Caco-2 (cell line): ENCODE data around the gene TPPP2. TPM values are rescaled to one million over a fixed set of nuclear protein-coding genes. Genes with fewer than 3 reads are reported as not detected.

Experiments used
- BruUV-seq: library from RNA; stranded (reverse); fragments of 400-500 nt; replicated peaks from 2 replicates; lab custom pipeline; 2021; lab: Mats Ljungman, UMichigan
- CTCF ChIA-PET: fragments of 300-600 bp; sonication (Branson Sonifier 250); formaldehyde crosslinking; loops from one replicate; lab custom pipeline; 2022; ENCODE audit warnings: antibody characterized with exemption; lab: Charles Lee
- POLR2A ChIA-PET: fragments of 300-600 bp; sonication (Branson Sonifier 250); formaldehyde crosslinking; loops from one replicate; lab custom pipeline; 2022; ENCODE audit warnings: antibody characterized with exemption; lab: Charles Lee
- DNase-seq, 2 experiments: peaks; one replicate each; pipeline versions ENCODE4 v3.0.0 to v3.0.0-alpha.2; 2020 to 2022
- H3K27me3 ChIP-seq: replicated peaks from 2 replicates; pipeline ENCODE4 v1.6.0; 2011; ENCODE audit warnings: low read length; ENCODE audit not compliant: control insufficient read depth, insufficient read depth
- H3K36me3 ChIP-seq: 2 replicates; pipeline ENCODE4 v1.5.1; 2011; ENCODE audit warnings: low read length; ENCODE audit not compliant: control insufficient read depth, insufficient read depth
- H3K4me1 ChIP-seq: fragments of 250-450 bp; sonication (Bioruptor Pico); 2 replicates; pipeline ENCODE4 v1.5.1; 2020; ENCODE audit warnings: mild to moderate bottlenecking
- H3K4me3 ChIP-seq: 2 replicates; pipeline ENCODE4 v1.5.1; 2011; ENCODE audit warnings: low read depth, mild to moderate bottlenecking, control low read depth, low read length
- H3K9me3 ChIP-seq: fragments of 250-450 bp; sonication (Bioruptor Pico); 2 replicates; pipeline ENCODE4 v1.5.1; 2020; ENCODE audit warnings: mild to moderate bottlenecking, moderate library complexity
- H3K27ac Mint-ChIP-seq: one replicate; pipeline ENCODE4 v1.8.0; 2022; ENCODE audit warnings: mixed read lengths; ENCODE audit not compliant: unreplicated experiment
- H3K27me3 Mint-ChIP-seq: one replicate; pipeline ENCODE4 v1.8.0; 2022; ENCODE audit warnings: mixed read lengths; ENCODE audit not compliant: insufficient read depth, unreplicated experiment
- H3K36me3 Mint-ChIP-seq: one replicate; pipeline ENCODE4 v1.8.0; 2022; ENCODE audit warnings: mild to moderate bottlenecking, mixed read lengths; ENCODE audit not compliant: insufficient read depth, unreplicated experiment
- H3K4me1 Mint-ChIP-seq: one replicate; pipeline ENCODE4 v1.8.0; 2022; ENCODE audit warnings: low read depth, mixed read lengths; ENCODE audit not compliant: unreplicated experiment
- H3K4me3 Mint-ChIP-seq: one replicate; pipeline ENCODE4 v1.8.0; 2022; ENCODE audit warnings: mild to moderate bottlenecking, moderate library complexity, mixed read lengths; ENCODE audit not compliant: unreplicated experiment
- H3K9me3 Mint-ChIP-seq: one replicate; pipeline ENCODE4 v1.8.0; 2022; ENCODE audit warnings: mixed read lengths; ENCODE audit not compliant: unreplicated experiment
- CTCF ChIP-seq, 2 experiments: fragments of 200-600 bp in 1 of 2; IDR thresholded peaks; 1 replicate in 1 of 2; 2 replicates in 1 of 2; pipeline versions ENCODE4 v1.5.1 to v1.8.0; 2011 to 2022; ENCODE audit warnings: antibody characterized with exemption in 1 of 2, control low read depth in 1 of 2, inconsistent platforms in 1 of 2, low read depth in 1 of 2, low read length in 1 of 2, mild to moderate bottlenecking in 1 of 2, moderate library complexity in 1 of 2; ENCODE audit not compliant: insufficient read depth in 1 of 2, severe bottlenecking in 1 of 2, unreplicated experiment in 1 of 2
- intact Hi-C: fragments of 100-400 bp; cut with micrococcal nuclease; formaldehyde crosslinking; loops from one replicate; pipeline ENCODE4 v1.10.0; 2022; ENCODE audit not compliant: unreplicated experiment
- total RNA-seq: library from RNA; stranded (reverse); gene quantifications from 2 replicates; pipeline ENCODE4 v1.2.3, GENCODE V29; 2022

Gene TPPP2
- total RNA-seq, 1 experiment from 2014 or later, result not detected

- H3K27me3 ChIP-seq, result no peaks in the 10 kb centered on the region
- no peak for TF ChIP-seq CTCF (IDR thresholded peaks at IDR 0.05; ENCODE audit: insufficient read depth in 1 of 2, low read depth in 1 of 2, low read length in 1 of 2, severe bottlenecking in 1 of 2, unreplicated experiment in 1 of 2)
- peak; percentile 36 to 47 for DNase-seq
- H3K36me3 ChIP-seq, result no peaks in the 10 kb centered on the region
- peaks cover 17% of the 10 kb centered on the region for H3K4me1 ChIP-seq
- no peaks in the 10 kb centered on the region for H3K9me3 ChIP-seq
- POLR2A ChIA-PET, result no interaction called here
- H3K9me3 Mint-ChIP-seq, result no peaks in the 10 kb centered on the region
- CTCF ChIA-PET, result interaction anchor here (1.7 kb wide), 2 partner anchors 17 to 39 kb away, joined by 4 read pairs; no protein-coding TSS in a partner anchor
- H3K36me3 Mint-ChIP-seq, result no peaks in the 10 kb centered on the region
- no peak overlapping the region for H3K4me3 ChIP-seq
- intact Hi-C loops, result no loop called here
- peak overlapping the region; percentile 23 for H3K27ac Mint-ChIP-seq
- H3K4me3 Mint-ChIP-seq, result no peak overlapping the region
- H3K4me1 Mint-ChIP-seq, result peaks cover 8% of the 10 kb centered on the region
- H3K27me3 Mint-ChIP-seq, result no peaks in the 10 kb centered on the region
- no TSS peak for BruUV-seq
Observed at GRCh38 chr14:21054123-21054767, 24.2 kb downstream of the TPPP2 start.

GRCh38 chr14:21054768-21055145 lies 24.7 kb downstream of the TPPP2 start:
- Histone ChIP-seq H3K9me3 (no peaks in the 10 kb centered on the region), H3K4me1 (peaks cover 17% of the 10 kb centered on the region), H3K4me3 (no peak overlapping the region), H3K27me3 (no peaks in the 10 kb centered on the region), H3K36me3 (no peaks in the 10 kb centered on the region)
- H3K27me3 Mint-ChIP-seq, result no peaks in the 10 kb centered on the region
- TF ChIP-seq CTCF (IDR thresholded peaks at IDR 0.05; ENCODE audit: insufficient read depth in 1 of 2, low read depth in 1 of 2, low read length in 1 of 2, severe bottlenecking in 1 of 2, unreplicated experiment in 1 of 2), result no peak
- BruUV-seq, result no TSS peak
- no peak overlapping the region for H3K4me3 Mint-ChIP-seq
- intact Hi-C loops, result loop anchor here (5.0 kb wide), 1 partner anchor 37 kb away; no protein-coding TSS in a partner anchor
- DNase-seq, result no peak
- H3K4me1 Mint-ChIP-seq, result peaks cover 8% of the 10 kb centered on the region
- H3K27ac Mint-ChIP-seq, result no peak overlapping the region
- POLR2A ChIA-PET, result no interaction called here
- H3K36me3 Mint-ChIP-seq, result no peaks in the 10 kb centered on the region
- CTCF ChIA-PET, result interaction anchor here (1.7 kb wide), 2 partner anchors 17 to 40 kb away, joined by 4 read pairs; no protein-coding TSS in a partner anchor
- H3K9me3 Mint-ChIP-seq, result no peaks in the 10 kb centered on the region

GRCh38 chr14:21055432-21056117 lies 25.6 kb downstream of the TPPP2 start:
- Mint-ChIP-seq H3K4me3 (no peak overlapping the region), H3K36me3 (no peaks in the 10 kb centered on the region), H3K27me3 (no peaks in the 10 kb centered on the region), H3K9me3 (no peaks in the 10 kb centered on the region), H3K27ac (no peak overlapping the region), H3K4me1 (peaks cover 12% of the 10 kb centered on the region)
- BruUV-seq, result no TSS peak
- intact Hi-C loops, result loop anchor here (5.0 kb wide), 1 partner anchor 38 kb away; no protein-coding TSS in a partner anchor
- H3K9me3 ChIP-seq, result no peaks in the 10 kb centered on the region
- no peak for TF ChIP-seq CTCF (IDR thresholded peaks at IDR 0.05; ENCODE audit: insufficient read depth in 1 of 2, low read depth in 1 of 2, low read length in 1 of 2, severe bottlenecking in 1 of 2, unreplicated experiment in 1 of 2)
- no peaks in the 10 kb centered on the region for H3K27me3 ChIP-seq
- peaks cover 17% of the 10 kb centered on the region for H3K4me1 ChIP-seq
- no peaks in the 10 kb centered on the region for H3K36me3 ChIP-seq
- CTCF ChIA-PET, result interaction anchor here (1.5 kb wide), 1 partner anchor 41 kb away, joined by 4 read pairs; no protein-coding TSS in a partner anchor
- H3K4me3 ChIP-seq, result no peak overlapping the region
- DNase-seq, result no peak
- POLR2A ChIA-PET, result no interaction called here
